SK-N-MC (cell line): ENCODE measurements around the gene TFDP2.

Experiments
- EZH2 ChIP-seq: fragments of 200-600 bp; sonication (generic); IDR thresholded peaks from one replicate; pipeline ENCODE4 v1.6.1; 2017; ENCODE audit warnings: antibody characterized with exemption
- POLR2AphosphoS5 ChIP-seq: IDR thresholded peaks from 2 replicates; pipeline ENCODE4 v1.6.1; 2012; ENCODE audit warnings: mild to moderate bottlenecking, low read depth, low read length, borderline replicate concordance

GRCh38 chr3:141986548-141987107, 162.7 kb downstream of the TFDP2 start:
- TF ChIP-seq EZH2 (no peak), POLR2AphosphoS5 (no peak)
